HG03439 (cell line): ENCODE results near the gene MRTFB.
"Not testable (repeated sequence)": the region's sequence is repeated elsewhere in the genome, so short reads cannot be mapped to it uniquely, and the experiment has no call there.

Experiments
- ATAC-seq: cut with Tn5 transposase; IDR thresholded peaks from one replicate; pipeline ENCODE4 v1.9.1; 2021; ENCODE audit warnings: mild to moderate bottlenecking, moderate library complexity; ENCODE audit not compliant: unreplicated experiment

MRTFB gene

DNA sequence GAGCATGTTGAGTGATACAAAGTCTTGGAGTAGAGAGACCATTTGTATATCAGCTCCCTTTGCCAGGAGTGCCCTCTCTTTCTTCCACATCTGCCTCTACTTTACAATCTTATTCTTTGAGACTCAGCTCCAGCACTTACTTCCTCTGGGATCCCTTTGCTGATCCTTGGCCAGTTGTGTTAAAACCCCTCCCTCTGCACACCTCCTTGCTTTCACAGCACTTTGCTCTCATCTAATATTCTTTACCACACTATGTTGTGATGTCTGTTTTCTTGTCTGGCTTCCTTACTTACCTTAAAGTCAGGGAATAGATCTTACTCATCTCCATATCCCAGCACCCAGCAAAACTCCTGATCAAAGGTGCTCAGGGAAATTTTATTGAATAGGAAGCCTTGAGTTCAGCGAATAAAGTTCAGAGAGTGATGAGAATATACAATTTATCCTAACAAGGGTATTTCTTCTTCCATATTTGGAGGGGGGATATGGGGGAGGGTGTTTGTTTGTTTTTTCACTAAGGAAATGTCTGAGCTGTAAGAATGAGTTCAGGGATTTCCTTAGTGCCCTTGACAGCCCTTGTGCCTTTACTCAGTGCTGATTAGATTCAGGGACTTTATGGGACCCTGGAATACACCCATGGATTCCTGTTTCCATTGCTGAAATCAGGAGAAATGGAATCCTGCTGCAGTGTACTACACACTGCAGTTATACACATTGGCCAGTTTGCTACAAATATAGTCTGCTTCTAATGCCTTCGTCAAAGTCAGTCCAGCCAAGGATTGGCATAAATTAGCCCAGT lies 32.0 kb downstream of the MRTFB start:
- ATAC-seq = no peak

DNA sequence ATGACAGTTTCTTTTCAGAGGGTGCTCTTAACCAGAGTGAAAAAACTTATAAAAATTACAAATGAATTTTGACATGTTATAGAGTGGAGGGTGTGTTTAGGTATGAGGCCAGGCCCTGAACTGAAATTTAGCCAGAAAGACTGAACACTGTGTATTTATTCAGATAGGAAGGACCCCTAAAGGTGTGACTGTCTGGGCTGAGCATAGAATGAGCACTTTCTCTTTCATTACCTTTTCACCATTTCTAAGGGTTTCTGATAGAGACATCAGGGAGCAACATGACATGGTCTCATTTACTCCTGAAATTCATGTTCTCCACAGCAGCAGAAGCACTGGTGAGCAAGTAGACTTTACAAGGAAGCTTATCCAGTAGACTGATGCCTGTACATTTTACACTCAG lies 32.9 kb downstream of the MRTFB start:
- ATAC-seq = no peak

DNA sequence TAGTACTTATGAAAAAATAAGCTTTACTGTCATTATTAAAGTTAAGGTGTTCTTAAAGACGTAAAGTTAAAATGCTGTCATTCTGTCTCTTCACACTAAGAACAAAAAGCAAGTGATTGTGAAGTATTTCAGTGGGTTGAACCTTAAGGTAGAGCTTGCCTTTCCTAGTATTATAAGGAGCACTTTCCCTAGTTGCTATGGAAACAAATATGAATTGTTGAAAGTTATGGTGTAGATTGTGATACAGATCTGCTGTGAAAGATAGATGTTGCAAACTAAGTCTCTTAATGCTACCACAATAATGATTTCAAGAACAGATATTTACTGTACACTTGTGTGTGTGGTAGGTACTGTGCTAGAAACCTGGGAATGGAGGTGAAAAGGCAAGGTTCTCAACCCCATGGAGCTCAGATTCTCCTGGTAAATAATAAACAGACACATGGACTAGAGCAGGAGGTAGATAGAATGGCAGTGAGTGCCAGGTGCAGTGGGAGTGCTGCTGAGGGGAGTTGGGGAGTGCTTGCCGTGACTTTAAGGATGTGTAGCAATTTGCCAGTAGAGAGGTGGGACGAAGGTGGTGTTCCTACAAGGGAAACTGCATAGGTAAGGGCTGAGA lies 34.7 kb downstream of the MRTFB start:
- ATAC-seq = no peak

GRCh38 chr16:14106457-14106856 lies 35.3 kb downstream of the MRTFB start:
- no peak for ATAC-seq

- no peak for ATAC-seq
Observed at GRCh38 chr16:14106961-14107360, 35.8 kb downstream of the MRTFB start.

- no peak for ATAC-seq
Observed at GRCh38 chr16:14109077-14109775, 38.1 kb downstream of the MRTFB start.

DNA sequence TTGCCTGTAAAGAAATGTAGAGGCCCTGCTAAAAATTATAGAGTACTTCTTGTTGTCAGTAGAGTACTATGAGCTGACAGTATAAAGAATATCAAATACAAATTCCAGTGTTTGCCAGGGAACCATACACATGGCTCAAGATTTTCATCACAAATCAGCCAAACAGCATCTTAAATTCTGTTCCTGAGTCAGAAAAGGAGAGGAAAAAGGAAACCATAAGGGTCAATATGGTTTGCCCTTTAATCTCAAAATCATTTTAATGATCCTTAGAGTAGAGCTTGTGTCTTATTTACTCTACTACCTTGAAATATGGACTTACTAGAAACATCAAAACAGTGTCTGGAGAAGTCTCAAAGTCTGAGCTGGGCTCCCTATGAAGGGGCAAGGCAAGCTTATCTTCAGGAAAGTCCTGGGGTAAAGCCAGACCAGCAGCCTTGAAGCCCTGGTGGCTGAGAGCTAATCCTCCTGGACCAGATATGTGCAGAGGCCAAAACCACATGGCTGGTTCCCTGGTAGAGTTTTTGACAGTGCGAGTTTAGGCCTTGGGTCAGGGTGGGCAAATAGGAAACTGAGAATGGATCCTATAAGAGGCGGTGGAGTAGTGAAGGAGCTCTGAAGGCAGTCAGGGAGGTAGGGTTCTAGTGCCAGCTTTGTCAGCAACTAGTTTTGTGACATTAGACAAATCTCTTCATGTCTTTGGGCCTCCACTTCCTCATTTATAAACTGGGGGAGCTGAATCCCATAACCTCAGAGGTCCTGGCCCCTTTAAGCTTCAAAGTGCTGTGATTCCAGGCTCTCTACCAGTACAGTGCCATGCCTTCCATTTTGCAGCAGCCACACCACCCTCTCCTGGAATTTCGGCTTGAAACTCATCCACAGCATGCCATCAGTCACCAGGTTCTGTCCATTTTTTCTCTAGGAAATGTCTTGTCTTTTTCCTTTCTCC lies 38.9 kb downstream of the MRTFB start:
- ATAC-seq = no peak

DNA sequence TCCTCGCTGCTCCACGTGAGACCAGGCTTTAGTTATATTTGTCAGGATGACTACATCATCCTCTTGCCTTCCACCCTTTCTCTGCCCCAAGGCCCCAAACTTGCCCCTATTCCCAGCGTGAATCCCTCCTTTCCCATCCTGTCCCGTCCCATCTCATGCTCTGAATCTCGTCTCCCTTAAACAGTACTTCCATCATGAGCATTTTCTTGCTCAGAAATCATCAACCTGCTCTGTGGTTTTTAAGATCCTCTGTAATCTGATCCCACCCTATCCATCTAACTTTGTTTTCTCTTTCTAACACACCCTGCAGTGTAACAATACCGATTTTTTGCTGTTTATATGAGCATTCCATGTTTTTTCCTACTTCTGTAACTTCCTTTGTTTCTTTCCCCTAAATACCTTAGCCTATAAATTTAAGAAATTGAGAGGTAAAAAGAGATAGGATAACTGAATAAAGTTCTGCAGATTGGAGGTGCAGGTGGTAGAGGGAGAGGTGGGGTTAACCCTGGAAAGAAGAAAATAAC lies 39.7 kb downstream of the MRTFB start:
- no peak for ATAC-seq

- no peak for ATAC-seq
Observed at GRCh38 chr16:14111713-14112538, 40.8 kb downstream of the MRTFB start.

GRCh38 chr16:14112539-14112856 lies 41.4 kb downstream of the MRTFB start:
- no peak for ATAC-seq

DNA sequence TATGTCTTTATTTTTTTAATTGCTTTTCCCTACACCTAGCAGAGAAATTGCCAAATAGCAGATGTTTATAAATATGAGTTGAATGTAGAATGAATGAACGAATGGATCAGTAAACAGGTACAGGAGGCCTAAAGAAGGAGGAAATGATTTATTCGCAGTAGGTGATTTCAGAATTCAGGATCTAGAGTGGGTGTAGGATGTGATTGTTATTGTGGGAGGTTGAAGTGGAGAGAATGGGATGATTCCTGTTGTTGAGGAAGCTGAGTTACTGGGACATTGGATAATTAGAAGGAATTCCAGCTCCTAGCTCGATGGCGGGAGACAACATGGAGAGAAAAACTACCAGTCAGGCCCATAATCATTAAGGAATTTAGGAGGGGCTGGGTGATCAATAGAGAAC lies 42.2 kb downstream of the MRTFB start:
- ATAC-seq = no peak

GRCh38 chr16:14117051-14117450 lies 45.9 kb downstream of the MRTFB start:
- no peak for ATAC-seq

DNA sequence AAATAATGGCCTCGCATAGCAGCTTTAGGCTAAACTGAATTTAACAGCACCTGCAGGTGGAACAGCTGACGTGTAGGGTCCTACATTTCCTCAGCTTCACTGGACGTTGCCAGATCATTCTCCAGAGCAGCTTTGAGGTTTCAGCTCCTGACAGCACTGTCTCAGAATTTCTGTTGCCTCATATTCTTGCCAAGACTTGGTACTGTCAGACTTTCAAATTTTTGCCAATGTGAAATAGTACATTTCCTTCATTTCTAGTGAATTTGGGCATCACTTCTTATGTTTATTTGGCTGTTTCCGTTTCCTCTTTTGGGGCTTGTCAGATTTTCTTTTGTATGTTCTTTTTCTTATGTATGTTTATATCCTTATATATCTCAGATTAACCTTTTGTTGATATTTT lies 48.7 kb downstream of the MRTFB start:
- no peak for ATAC-seq

- ATAC-seq = no peak
Observed at GRCh38 chr16:14120335-14120734, 49.2 kb downstream of the MRTFB start.

- ATAC-seq = no peak
Observed at GRCh38 chr16:14121142-14121541, 50.0 kb downstream of the MRTFB start.

- no peak for ATAC-seq
Observed at GRCh38 chr16:14121872-14122271, 50.8 kb downstream of the MRTFB start.

GRCh38 chr16:14122430-14122829 lies 51.3 kb downstream of the MRTFB start:
- not testable (repeated sequence) for ATAC-seq

DNA sequence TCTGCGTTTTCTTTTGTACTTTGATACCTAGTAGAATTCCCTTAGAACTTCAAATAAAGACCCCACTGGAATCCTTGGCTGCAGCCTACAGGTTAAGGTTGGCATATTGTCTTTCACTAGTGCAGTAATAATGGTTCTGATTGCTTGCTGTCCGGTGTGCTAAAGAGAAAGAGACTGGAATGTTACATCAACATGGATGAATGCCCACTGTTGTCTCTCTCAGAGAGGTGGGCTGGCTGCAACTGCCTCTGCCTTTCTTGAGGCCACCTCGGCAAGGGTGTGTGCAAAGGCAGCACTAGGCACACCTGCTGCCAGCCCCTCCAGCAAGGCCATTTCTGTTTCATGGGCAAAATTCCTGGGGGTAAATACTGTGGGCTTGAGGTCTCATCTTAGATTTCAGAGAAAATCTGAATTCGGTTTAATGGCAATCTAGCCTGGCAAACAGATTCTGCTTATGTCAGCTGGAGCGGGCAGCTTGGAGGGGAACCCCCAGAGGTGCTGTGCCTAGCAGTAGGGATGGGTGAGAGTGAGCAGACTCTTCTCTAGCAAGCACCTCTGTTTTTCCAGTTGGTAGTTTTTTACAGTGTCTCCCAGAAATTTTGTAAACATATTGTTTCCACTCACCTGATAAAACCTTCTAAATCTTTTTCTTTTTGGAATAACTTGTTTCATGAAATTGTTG lies 54.0 kb downstream of the MRTFB start:
- ATAC-seq = no peak

- no peak for ATAC-seq
Observed at GRCh38 chr16:14125708-14126107, 54.6 kb downstream of the MRTFB start.
